Measurements from ENCODE around the gene HOXC13.

Gene HOXC13

GRCh38 chr12:53982648-53983567, 44.3 kb downstream of the HOXC13 start:
- no peak for DNase-seq

DNA sequence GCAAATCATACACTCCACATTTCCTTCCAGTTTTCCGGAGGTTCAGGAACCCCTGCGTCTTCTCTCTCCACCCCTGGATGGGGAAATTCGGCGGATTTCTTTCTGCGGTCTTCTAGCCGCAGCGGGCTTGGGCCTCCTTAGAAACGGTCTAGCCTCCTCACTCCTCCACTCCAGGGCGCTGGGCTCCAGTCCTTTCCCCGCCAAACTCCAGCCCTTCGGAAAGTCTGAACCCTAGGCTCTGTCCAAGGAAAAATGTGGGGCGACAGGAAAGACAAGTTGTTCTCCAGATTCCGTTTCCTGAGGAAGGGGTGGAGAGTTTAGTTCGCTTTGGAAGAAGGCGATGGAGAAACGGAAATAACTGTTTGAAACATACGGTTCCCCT, 44.9 kb downstream of the HOXC13 start:
- no peak for DNase-seq

DNA sequence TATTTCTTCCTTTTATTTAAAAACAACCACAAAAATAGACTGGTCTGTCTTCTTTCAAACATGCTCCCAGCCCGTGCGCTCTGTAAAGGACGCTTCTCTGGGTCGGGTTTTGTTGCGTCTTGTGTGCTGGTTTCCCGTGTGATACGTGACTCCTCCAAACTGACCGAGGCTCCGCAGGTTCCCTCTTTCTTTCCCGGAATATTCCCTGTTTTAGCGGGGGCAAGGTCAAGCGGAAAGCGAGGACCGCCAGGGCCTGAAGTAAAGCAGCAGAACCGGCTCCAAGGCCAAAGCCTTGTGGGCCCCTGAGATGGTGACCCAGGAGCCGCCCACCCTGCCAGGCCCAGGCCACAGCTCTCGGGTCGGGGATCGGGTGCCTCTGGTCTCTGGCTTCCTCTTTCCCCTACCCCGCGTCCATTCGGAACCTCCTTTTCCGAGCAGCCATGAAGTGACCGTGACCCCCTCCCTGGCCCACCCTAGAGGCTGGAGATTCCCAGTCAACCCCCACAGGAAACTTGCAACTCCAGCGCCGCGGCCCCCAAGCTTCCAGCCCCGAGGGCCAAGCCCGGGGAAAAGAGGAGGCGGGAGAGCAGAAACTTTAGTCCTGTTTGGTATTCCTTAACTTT, 45.4 kb downstream of the HOXC13 start:
- DNase-seq = no peak

- peak; percentile 78 for DNase-seq
Measured at GRCh38 chr12:53984901-53985691, 46.5 kb downstream of the HOXC13 start, which contains the start of gene HOXC10. Gene HOXC10 (plus strand): TSS chr12:53985146. CDS start chr12:53985260, 114 bp downstream.

DNA sequence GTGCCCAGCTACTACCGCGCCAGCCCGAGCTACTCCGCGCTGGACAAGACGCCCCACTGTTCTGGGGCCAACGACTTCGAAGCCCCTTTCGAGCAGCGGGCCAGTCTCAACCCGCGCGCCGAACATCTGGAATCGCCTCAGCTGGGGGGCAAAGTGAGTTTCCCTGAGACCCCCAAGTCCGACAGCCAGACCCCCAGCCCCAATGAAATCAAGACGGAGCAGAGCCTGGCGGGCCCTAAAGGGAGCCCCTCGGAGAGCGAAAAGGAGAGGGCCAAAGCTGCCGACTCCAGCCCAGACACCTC, 47.0 kb downstream of the HOXC13 start:
- no peak for DNase-seq

DNA sequence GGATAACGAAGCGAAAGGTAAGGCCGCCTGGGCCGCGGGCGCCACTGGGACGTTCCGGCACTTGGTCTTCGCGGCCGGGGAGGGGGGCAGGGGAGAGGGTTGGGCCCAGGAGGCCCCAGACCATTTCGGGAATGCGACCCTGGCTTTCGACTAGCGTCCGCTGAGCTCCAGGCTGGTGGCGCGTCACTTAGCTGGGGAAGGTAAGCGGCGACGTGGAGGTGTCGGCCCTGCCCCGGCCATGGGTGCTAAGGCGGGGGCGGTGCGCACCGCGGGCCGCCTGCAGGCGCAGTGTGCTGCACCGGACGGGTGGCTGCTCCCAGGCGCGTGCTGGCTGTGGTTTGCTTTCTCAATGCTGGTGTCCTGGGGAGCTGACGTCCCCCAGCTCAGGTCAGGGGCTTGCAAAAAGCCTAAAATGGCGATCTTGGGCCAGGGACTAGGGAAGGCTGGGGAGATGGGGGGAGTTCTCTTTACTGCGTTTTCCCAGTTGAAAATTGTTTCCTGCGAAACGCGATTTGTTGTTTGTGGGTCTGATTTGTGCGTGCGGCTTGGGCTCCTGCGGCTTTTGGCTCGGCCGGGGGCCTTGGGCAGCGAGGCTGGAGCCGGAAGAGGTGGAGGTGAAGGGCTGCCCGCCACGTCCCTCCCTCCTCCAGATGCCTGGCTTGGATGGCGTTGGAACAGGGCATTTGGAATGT, 47.5 kb downstream of the HOXC13 start:
- DNase-seq = no peak

DNA sequence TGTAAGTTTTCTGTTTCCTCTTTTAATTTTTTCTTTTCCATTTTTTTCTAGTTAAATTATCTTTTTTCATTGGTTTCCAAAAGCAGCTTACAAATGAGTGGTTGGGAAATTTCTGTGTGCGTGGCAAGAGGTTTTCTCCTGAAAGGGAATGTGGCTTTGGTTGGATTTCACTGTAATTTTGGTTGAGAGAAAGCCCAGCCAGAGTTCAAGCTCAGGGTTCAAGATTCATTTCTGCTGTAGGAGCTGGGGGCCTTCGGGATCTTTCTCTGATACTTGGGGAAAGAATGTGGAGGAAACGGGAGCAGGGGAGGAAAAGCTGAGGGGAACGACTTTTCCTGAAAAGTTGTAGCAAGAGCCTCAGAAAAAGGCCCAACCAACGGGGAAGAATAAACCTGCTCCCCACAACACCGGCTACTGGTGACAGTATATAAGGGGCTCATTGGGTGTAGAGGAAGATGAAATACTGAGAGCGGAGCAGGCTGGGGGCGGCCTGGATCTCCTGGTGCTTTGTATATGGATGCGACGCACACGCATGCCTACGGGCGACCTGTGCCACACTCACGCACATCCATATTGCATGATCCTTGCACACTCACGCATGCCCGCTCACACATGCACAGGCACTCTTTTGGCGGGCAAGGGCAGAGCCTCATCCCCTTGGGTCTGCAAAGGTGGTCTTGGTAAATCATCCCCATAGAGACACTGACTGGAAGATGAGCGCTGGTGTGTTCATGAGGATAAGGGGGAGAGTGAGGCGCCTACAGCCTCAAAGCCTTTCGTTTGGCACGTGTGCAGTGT, 48.3 kb downstream of the HOXC13 start:
- no peak for DNase-seq

DNA sequence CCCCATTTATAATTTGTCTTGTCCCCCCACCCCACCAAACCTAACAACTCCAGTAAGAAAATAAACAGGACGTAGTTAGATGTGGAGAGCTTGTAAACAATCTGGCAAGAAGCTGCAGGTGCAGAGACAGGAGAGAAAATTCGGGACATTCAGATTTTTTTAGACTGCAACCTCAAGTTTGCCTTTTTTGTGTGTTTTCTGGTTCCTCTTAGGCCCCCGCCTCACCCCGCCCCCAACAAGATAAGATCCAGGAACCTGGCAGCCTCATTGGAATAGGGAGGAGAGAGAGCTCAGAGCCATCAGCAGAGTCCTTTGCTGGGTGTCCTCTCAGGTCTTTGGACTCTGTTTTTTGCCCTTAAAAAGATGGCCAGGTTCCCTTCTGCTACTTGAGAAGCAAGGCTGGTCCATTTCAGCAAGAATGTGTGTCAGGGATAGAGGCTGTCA, 49.2 kb downstream of the HOXC13 start:
- no peak for DNase-seq

GRCh38 chr12:53988541-53989226, 50.1 kb downstream of the HOXC13 start:
- DNase-seq = no peak

DNA sequence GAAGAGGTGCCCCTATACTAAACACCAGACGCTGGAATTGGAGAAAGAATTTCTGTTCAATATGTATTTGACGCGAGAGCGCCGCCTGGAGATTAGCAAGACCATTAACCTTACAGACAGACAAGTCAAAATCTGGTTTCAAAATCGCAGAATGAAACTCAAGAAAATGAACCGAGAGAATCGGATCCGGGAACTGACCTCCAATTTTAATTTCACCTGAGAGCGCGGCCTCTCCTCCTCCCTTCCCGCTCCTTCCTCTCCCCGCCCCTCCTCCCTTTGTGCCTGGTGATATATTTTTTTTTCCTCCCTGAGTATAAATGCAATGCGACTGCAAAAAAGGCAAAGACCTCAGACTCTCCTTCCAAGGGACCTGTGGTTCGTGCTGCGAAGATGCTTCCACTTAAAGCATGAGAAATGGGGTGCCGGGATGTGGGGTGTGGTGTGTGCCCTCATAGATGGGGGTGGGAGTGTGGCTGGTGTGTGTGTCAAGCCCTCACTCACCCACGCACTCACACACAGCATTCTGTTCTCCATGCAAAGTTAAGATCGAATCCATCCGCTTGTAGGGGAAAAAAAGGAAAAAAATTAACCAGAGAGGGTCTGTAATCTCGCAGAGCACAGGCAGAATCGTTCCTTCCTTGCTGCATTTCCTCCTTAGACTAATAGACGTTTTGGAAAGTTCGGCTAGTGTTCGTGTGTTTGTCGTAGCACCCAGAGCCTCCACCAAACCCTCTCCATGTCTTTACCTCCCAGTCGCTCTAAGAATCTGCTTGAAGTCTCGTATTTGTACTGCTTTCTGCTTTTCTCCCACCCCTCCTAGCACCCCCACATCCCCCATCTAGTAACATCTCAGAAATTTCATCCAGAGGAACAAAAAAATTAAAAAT, 50.8 kb downstream of the HOXC13 start:
- peak; percentile 59 for DNase-seq

- DNase-seq = no peak
Measured at GRCh38 chr12:53990311-53991076, 51.9 kb downstream of the HOXC13 start.

- no peak for DNase-seq
Measured at GRCh38 chr12:53991077-53991460, 52.4 kb downstream of the HOXC13 start.

DNA sequence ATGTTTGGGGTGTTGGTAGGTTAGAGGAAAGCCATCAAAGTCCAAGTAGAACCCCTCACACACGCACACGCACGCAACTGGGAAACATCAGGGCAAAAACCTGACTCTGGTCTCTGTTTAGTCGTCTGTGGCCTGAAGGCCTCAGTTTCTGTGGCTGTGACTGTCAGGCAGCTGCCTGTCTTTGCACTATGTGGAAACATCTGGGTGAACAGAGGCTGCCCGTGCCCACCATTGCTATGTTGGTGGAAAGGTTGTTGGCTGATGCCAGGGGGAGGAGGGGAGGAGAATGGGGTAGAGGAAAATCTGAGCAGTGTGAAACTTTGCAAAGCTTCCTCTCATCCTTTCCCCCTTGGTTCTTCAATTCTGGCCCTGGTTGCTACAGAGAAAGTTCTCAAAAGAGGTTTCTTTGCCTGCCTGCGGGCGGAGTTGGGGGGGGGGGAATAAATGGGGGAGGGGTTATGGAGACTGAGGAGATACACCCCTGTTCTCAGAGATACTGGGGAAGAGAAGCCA, 53.8 kb downstream of the HOXC13 start:
- no peak for DNase-seq

DNA sequence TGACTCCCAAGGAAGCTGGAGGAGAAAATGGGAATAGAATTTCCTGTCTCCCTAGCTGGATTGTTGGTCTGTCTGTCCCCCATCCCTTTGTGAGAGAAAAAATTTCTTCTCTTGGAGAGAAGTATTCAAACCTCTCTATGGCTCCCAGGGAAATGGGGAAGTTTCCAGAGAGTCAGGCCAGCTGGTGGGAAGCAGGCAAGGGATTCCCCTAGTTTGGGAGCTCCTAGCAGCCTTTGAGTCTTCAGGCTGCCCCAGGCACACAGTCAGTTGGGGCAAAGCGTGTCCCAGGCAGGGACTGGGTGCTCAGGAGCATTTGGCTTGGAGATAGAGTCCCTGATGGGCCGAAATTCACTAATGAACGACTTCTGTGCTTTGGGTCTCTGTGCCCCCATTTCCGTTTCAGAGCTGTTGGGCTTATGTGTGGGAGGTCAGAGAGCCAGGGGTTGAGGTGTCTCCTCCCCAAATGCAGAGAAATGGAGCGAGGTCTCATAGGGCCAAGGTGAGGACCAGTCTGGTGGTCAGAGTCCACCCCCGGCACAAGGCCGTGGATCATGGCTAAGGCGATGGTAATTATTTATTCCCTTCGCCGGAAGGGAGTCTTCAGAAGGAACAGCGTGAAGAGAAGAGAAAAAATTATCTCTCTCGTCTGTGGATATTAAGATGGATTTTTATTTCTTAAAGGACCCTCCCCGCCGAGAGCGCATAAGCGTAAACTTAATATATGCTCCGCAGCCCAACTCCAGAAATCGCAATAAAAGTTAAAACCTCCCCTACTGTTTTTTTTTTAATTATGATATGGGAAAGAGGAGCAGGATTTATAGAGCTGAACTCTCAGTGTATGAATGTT, 54.8 kb downstream of the HOXC13 start:
- peak; percentile 25 for DNase-seq

DNA sequence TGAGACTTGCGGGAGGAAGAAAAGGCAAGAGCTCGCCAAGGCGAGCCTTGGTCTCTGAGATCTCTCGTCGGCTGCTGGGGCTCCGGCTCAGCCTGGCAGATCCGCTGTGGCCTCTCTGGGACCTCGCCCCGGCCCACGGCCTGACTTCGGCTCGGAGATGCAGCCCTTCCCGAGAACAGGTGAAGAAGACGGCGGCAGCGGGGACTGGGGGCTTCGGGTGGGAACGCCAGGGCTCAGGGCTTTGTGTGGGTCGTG, 55.3 kb downstream of the HOXC13 start:
- no peak for DNase-seq

DNA sequence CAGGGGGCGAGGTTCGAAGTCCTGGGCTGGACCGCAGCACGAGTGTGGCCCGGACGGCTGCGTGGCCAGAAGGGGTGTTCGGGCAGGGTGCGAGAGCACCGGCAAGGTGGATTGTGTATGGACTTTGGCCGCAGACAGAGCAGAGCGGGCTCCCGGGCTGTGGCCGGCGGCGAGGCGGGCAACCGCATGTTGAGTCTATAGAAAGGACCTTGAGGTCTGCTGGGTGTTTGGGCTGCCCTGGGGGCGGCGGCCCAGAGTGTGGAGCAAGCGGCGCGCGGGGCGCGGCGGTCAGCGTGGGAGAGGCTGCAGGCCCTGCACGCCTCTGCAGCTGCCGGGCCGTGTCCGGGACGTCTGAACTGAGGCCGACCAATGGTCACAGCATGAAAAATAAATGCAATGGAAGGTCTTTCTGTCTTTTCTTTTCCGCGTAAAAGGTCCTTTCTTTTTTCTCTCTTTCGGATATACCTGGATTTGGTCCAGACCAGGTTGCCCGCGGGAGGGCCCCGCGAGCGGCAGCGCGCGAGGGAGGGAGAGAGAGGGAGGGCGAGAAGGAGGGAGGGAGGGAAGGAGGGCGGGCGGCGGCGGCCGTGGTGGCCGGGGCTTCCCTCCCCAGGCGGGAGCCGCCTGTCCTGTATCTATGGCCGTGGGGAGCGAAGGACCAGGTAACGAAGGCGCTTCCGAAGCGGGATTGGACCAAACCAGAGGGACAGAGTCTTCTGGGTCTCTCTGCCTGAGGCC, 55.8 kb downstream of the HOXC13 start:
- DNase-seq = no peak

GRCh38 chr12:53995002-53995377, 56.4 kb downstream of the HOXC13 start:
- no peak for DNase-seq

Data from suppressor macrophage treated with lipopolysaccharide for 4 hours (primary cell).